A549 (cell line): ENCODE measurements around the gene RUSC1. TPM values are rescaled to one million over a fixed set of nuclear protein-coding genes. Genes with fewer than 3 reads are reported as not detected.

ENCODE experiments used
- ATAC-seq, 2 experiments: fragments of 200-7000 bp in 1 of 2; fragments of >200 bp in 1 of 2; cut with Nextera tagmentation in 1 of 2; cut with Tn5 transposase in 1 of 2; 3 replicates each; pipeline versions ENCODE4 v1.8.0 to v1.9.1; 2018 to 2020; ENCODE audit warnings: mild to moderate bottlenecking in 1 of 2, moderate library complexity in 1 of 2
- CTCF ChIA-PET: fragments of 300-600 bp; sonication (Branson Sonifier 250); formaldehyde crosslinking; extraction: SDS; loops from one replicate; lab custom pipeline; 2021; ENCODE audit warnings: antibody characterized with exemption, inconsistent platforms; lab: Yijun Ruan, JAX
- POLR2A ChIA-PET: fragments of 350-600 bp; formaldehyde crosslinking; extraction: SDS; loops from one replicate; lab custom pipeline; 2021; ENCODE audit warnings: antibody characterized with exemption, inconsistent platforms; lab: Yijun Ruan, JAX
- DNase-seq, 2 experiments: peaks; one replicate each; pipeline versions ENCODE4 v3.0.0 to v3.0.0-alpha.2; 2011 to 2016; ENCODE audit warnings: low read depth in 1 of 2, low spot score in 1 of 2
- FAIRE-seq: peaks from 2 replicates; lab custom pipeline; 2011; peaks lifted over from hg19 to GRCh38; lab: Jason Lieb, UNC
- H3K27ac ChIP-seq, 2 experiments: fragments of >200 bp; sonication (Bioruptor Twin); formaldehyde crosslinking; 3 replicates each; pipeline ENCODE4 v1.5.1; 2016 to 2017
- H3K4me1 ChIP-seq: fragments of >200 bp; sonication (Bioruptor Twin); formaldehyde crosslinking; 3 replicates; pipeline ENCODE4 v1.6.1; 2016
- H3K4me2 ChIP-seq: fragments of >200 bp; sonication (Bioruptor Twin); formaldehyde crosslinking; 3 replicates; pipeline ENCODE4 v1.6.1; 2016
- H3K4me3 ChIP-seq: fragments of >200 bp; sonication (Bioruptor Twin); formaldehyde crosslinking; 3 replicates; pipeline ENCODE4 v1.5.1; 2016
- H3K9me3 ChIP-seq: fragments of >200 bp; sonication (Bioruptor Twin); formaldehyde crosslinking; 3 replicates; pipeline ENCODE4 v1.6.1; 2016
- CHD4 ChIP-seq: fragments of 200-600 bp; sonication (generic); IDR thresholded peaks from 2 replicates; pipeline ENCODE4 v1.6.1; 2016; ENCODE audit warnings: antibody characterized with exemption, mild to moderate bottlenecking, borderline replicate concordance
- EHF ChIP-seq: fragments of 250-450 bp; sonication (Bioruptor Pico); IDR thresholded peaks from 2 replicates; pipeline ENCODE4 v1.5.0; 2020; ENCODE audit warnings: mild to moderate bottlenecking
- EHMT2 ChIP-seq: fragments of 200-600 bp; sonication (generic); IDR thresholded peaks from 2 replicates; pipeline ENCODE4 v1.6.1; 2016; ENCODE audit warnings: antibody characterized with exemption, low read depth, mild to moderate bottlenecking, moderate library complexity
- ESRRA ChIP-seq: fragments of 150-350 bp; IDR thresholded peaks from 2 replicates; pipeline ENCODE4 v1.6.1; 2014; ENCODE audit warnings: mild to moderate bottlenecking, low read length, borderline replicate concordance
- FOSB ChIP-seq: fragments of 250-450 bp; sonication (Bioruptor Pico); IDR thresholded peaks from 2 replicates; pipeline ENCODE4 v1.5.0; 2020; ENCODE audit warnings: mild to moderate bottlenecking, moderate library complexity
- FOSL2 ChIP-seq, 2 experiments: fragments of 450-650 bp in 1 of 2; fragments of >200 bp in 1 of 2; sonication (Bioruptor Twin) in 1 of 2; formaldehyde crosslinking; IDR thresholded peaks; 2 replicates each; pipeline versions ENCODE4 v1.5.0 to v1.6.1; 2016 to 2020; ENCODE audit warnings: mild to moderate bottlenecking in 1 of 2, moderate library complexity in 1 of 2
- JUNB ChIP-seq: fragments of >200 bp; sonication (Bioruptor Twin); formaldehyde crosslinking; IDR thresholded peaks from 2 replicates; pipeline ENCODE4 v1.6.1; 2016
- KDM5A ChIP-seq: fragments of 200-600 bp; sonication (generic); IDR thresholded peaks from 2 replicates; pipeline ENCODE4 v1.6.1; 2016; ENCODE audit warnings: antibody characterized with exemption, mild to moderate bottlenecking
- PBX3 ChIP-seq: IDR thresholded peaks from 2 replicates; pipeline ENCODE4 v1.6.1; 2012
- PHF8 ChIP-seq: fragments of 200-600 bp; sonication (generic); IDR thresholded peaks from 2 replicates; pipeline ENCODE4 v1.6.1; 2016; ENCODE audit warnings: low read depth, mild to moderate bottlenecking, antibody characterized with exemption, moderate library complexity, borderline replicate concordance
- RARB ChIP-seq: fragments of 250-450 bp; sonication (Bioruptor Pico); IDR thresholded peaks from 2 replicates; pipeline ENCODE4 v1.8.0; 2021; ENCODE audit warnings: mild to moderate bottlenecking, moderate library complexity
- RNF2 ChIP-seq: fragments of 200-600 bp; sonication (generic); IDR thresholded peaks from 2 replicates; pipeline ENCODE4 v1.6.1; 2016; ENCODE audit warnings: low read depth, mild to moderate bottlenecking, antibody characterized with exemption, moderate library complexity, borderline replicate concordance
- WGBS: methylation state at CpG from one replicate; pipeline ENCODE4 v1.1.6; 2017; ENCODE audit errors: missing lambda C conversion rate; 5-methylcytosine and 5-hydroxymethylcytosine counted together
- polyA plus RNA-seq, 4 experiments: library from polyadenylated mRNA; depleted of rRNA in 3 of 4; stranded (reverse); fragments of >200 nt; fragmentation: RNase III in 1 of 4; extraction: RNeasy Plus Mini Kit Qiagen cat#74134 plus additional on column Dnase treatment in 1 of 4; gene quantifications; 2 replicates in 3 of 4; 3 replicates in 1 of 4; pipeline ENCODE4 v1.2.3, GENCODE V29; 2011 to 2017
- small RNA-seq, 6 experiments: library from RNA; depleted of rRNA; stranded (forward); fragments of <200 nt; gene quantifications; one replicate each; pipeline ENCODE3, GENCODE V24; 2012

Gene RUSC1
- polyA plus RNA-seq, 2 of the 4 experiments (the other 2 are of a cell fraction) = 27.8 to 32.2 TPM

- TF ChIP-seq RARB (CRISPR knock-in tag) (no peak), FOSB (CRISPR knock-in tag) (no peak), EHMT2 (no peak), ESRRA (no peak)
- WGBS = 94% methylated on average over 3 of the region's 3 CpGs
- FAIRE-seq (no peak), ATAC-seq (no peak), DNase-seq (no peak)
- CTCF ChIA-PET = interaction anchor here (0.6 to 1.4 kb wide), 2 partner anchors 42 to 54 kb away, joined by 3 to 4 read pairs; no protein-coding TSS in a partner anchor
- Histone ChIP-seq H3K4me3 (no peak overlapping the region), H3K4me1 (no peaks in the 10 kb centered on the region), H3K27ac (no peak overlapping the region), H3K4me2 (no peak overlapping the region), H3K9me3 (no peaks in the 10 kb centered on the region)
- POLR2A ChIA-PET = no interaction called here
Observed at GRCh38 chr1:155379180-155379579, 58.5 kb downstream of the RUSC1 start.

GRCh38 chr1:155379631-155380090 is 59.0 kb downstream of the RUSC1 start:
- TF ChIP-seq FOSL2 (IDR thresholded peaks at IDR 0.05) (no peak), FOSL2 (CRISPR knock-in tag; IDR thresholded peaks at IDR 0.05) (no peak), FOSB (CRISPR knock-in tag) (no peak), PHF8 (no peak), RNF2 (no peak), CHD4 (no peak), JUNB (no peak), PBX3 (no peak), KDM5A (no peak), EHF (CRISPR knock-in tag) (no peak)
- DNase-seq (peak; percentile 4 to 11), ATAC-seq (no peak), FAIRE-seq (no peak)
- Histone ChIP-seq H3K27ac (no peak overlapping the region), H3K4me3 (no peak overlapping the region), H3K9me3 (no peaks in the 10 kb centered on the region), H3K4me1 (no peaks in the 10 kb centered on the region), H3K4me2 (no peak overlapping the region)
- CTCF ChIA-PET = interaction anchor here (1.4 kb wide), 1 partner anchor 42 kb away, joined by 4 read pairs; no protein-coding TSS in a partner anchor
- POLR2A ChIA-PET = no interaction called here

Small RNA genes within 50 kb of the gene (small RNA-seq; reads per million reads assigned to genes)
- 0 to 0.04 (median 0) reads per million in 6 experiments for gene RNU6-106P

Other genes starting within 250 kb of the RUSC1 start
- gene EFNA3, start 242.1 kb upstream of the RUSC1 start, polyA plus RNA-seq (2011; rRNA removed) = 1.9 and 2.6 TPM in 2 replicates
- 2.0 to 3.2 TPM (median 2.7 TPM) in 3 replicates for gene EFNA3, start 242.1 kb upstream of the RUSC1 start, polyA plus RNA-seq (2017; fragmentation: RNase III; extraction: RNeasy Plus Mini Kit Qiagen cat#74134 plus additional on column Dnase treatment)
- gene EFNA1, start 193.0 kb upstream of the RUSC1 start, polyA plus RNA-seq (2011; rRNA removed) = 38.9 and 64.6 TPM in 2 replicates
- 19.1 to 25.4 TPM (median 25.1 TPM) in 3 replicates for gene EFNA1, start 193.0 kb upstream of the RUSC1 start, polyA plus RNA-seq (2017; fragmentation: RNase III; extraction: RNeasy Plus Mini Kit Qiagen cat#74134 plus additional on column Dnase treatment)
- gene SLC50A1, start 185.0 kb upstream of the RUSC1 start, polyA plus RNA-seq (2011; rRNA removed) = 39.3 and 39.4 TPM in 2 replicates
- gene SLC50A1, start 185.0 kb upstream of the RUSC1 start, polyA plus RNA-seq (2017; fragmentation: RNase III; extraction: RNeasy Plus Mini Kit Qiagen cat#74134 plus additional on column Dnase treatment) = 28.2 to 30.7 TPM (median 28.9 TPM) in 3 replicates
- gene DPM3, start 180.4 kb upstream of the RUSC1 start, polyA plus RNA-seq (2011; rRNA removed) = 22.8 and 33.7 TPM in 2 replicates
- 67.5 to 83.0 TPM (median 80.3 TPM) in 3 replicates for gene DPM3, start 180.4 kb upstream of the RUSC1 start, polyA plus RNA-seq (2017; fragmentation: RNase III; extraction: RNeasy Plus Mini Kit Qiagen cat#74134 plus additional on column Dnase treatment)
- gene KRTCAP2, start 147.6 kb upstream of the RUSC1 start, polyA plus RNA-seq (2011; rRNA removed) = 154 and 227 TPM in 2 replicates
- 216 to 218 TPM (median 217 TPM) in 3 replicates for gene KRTCAP2, start 147.6 kb upstream of the RUSC1 start, polyA plus RNA-seq (2017; fragmentation: RNase III; extraction: RNeasy Plus Mini Kit Qiagen cat#74134 plus additional on column Dnase treatment)
- 1.1 and 1.5 TPM in 2 replicates for gene TRIM46, start 147.0 kb upstream of the RUSC1 start, polyA plus RNA-seq (2011; rRNA removed)
- gene TRIM46, start 147.0 kb upstream of the RUSC1 start, polyA plus RNA-seq (2017; fragmentation: RNase III; extraction: RNeasy Plus Mini Kit Qiagen cat#74134 plus additional on column Dnase treatment) = 1.7 to 2.8 TPM (median 2.7 TPM) in 3 replicates
- gene THBS3, start 113.0 kb upstream of the RUSC1 start, polyA plus RNA-seq (2011; rRNA removed) = 13.8 and 16.2 TPM in 2 replicates
- gene THBS3, start 113.0 kb upstream of the RUSC1 start, polyA plus RNA-seq (2017; fragmentation: RNase III; extraction: RNeasy Plus Mini Kit Qiagen cat#74134 plus additional on column Dnase treatment) = 8.9 to 14.2 TPM (median 12.1 TPM) in 3 replicates
- 53.4 and 73.9 TPM in 2 replicates for gene MTX1, start 112.2 kb upstream of the RUSC1 start, polyA plus RNA-seq (2011; rRNA removed)
- gene MTX1, start 112.2 kb upstream of the RUSC1 start, polyA plus RNA-seq (2017; fragmentation: RNase III; extraction: RNeasy Plus Mini Kit Qiagen cat#74134 plus additional on column Dnase treatment) = 64.5 to 67.2 TPM (median 67.1 TPM) in 3 replicates
- 8.4 and 10.7 TPM in 2 replicates for gene ENTREP3, start 65.4 kb upstream of the RUSC1 start, polyA plus RNA-seq (2011; rRNA removed)
- gene ENTREP3, start 65.4 kb upstream of the RUSC1 start, polyA plus RNA-seq (2017; fragmentation: RNase III; extraction: RNeasy Plus Mini Kit Qiagen cat#74134 plus additional on column Dnase treatment) = 22.4 to 29.5 TPM (median 27.3 TPM) in 3 replicates
- gene SCAMP3, start 58.5 kb upstream of the RUSC1 start, polyA plus RNA-seq (2011; rRNA removed) = 135 and 147 TPM in 2 replicates
- 73.1 to 78.1 TPM (median 75.9 TPM) in 3 replicates for gene SCAMP3, start 58.5 kb upstream of the RUSC1 start, polyA plus RNA-seq (2017; fragmentation: RNase III; extraction: RNeasy Plus Mini Kit Qiagen cat#74134 plus additional on column Dnase treatment)
- 45.7 and 51.0 TPM in 2 replicates for gene CLK2, start 47.4 kb upstream of the RUSC1 start, polyA plus RNA-seq (2011; rRNA removed)
- gene CLK2, start 47.4 kb upstream of the RUSC1 start, polyA plus RNA-seq (2017; fragmentation: RNase III; extraction: RNeasy Plus Mini Kit Qiagen cat#74134 plus additional on column Dnase treatment) = 32.4 to 37.9 TPM (median 37.5 TPM) in 3 replicates
- gene HCN3, start 43.4 kb upstream of the RUSC1 start, polyA plus RNA-seq (2011; rRNA removed) = 4.1 and 7.3 TPM in 2 replicates
- 5.3 to 8.1 TPM (median 7.6 TPM) in 3 replicates for gene HCN3, start 43.4 kb upstream of the RUSC1 start, polyA plus RNA-seq (2017; fragmentation: RNase III; extraction: RNeasy Plus Mini Kit Qiagen cat#74134 plus additional on column Dnase treatment)
- gene PKLR, start 19.5 kb upstream of the RUSC1 start, polyA plus RNA-seq (2011; rRNA removed) = 0.03 TPM in 1 of 2 replicates, not detected in the other
- gene PKLR, start 19.5 kb upstream of the RUSC1 start, polyA plus RNA-seq (2017; fragmentation: RNase III; extraction: RNeasy Plus Mini Kit Qiagen cat#74134 plus additional on column Dnase treatment) = 0.03 TPM in 1 of 3 replicates, not detected in the others
- gene FDPS, start 12.0 kb upstream of the RUSC1 start, polyA plus RNA-seq (2011; rRNA removed) = 143 and 148 TPM in 2 replicates
- 176 to 228 TPM (median 205 TPM) in 3 replicates for gene FDPS, start 12.0 kb upstream of the RUSC1 start, polyA plus RNA-seq (2017; fragmentation: RNase III; extraction: RNeasy Plus Mini Kit Qiagen cat#74134 plus additional on column Dnase treatment)
- 32.8 and 32.9 TPM in 2 replicates for gene ASH1L, start 241.9 kb downstream of the RUSC1 start, polyA plus RNA-seq (2011; rRNA removed)
- 9.0 to 10.9 TPM (median 10.0 TPM) in 3 replicates for gene ASH1L, start 241.9 kb downstream of the RUSC1 start, polyA plus RNA-seq (2017; fragmentation: RNase III; extraction: RNeasy Plus Mini Kit Qiagen cat#74134 plus additional on column Dnase treatment)